HepG2 (cell line): Measurements from ENCODE around the gene EFNA4. TPM values are rescaled to one million over a fixed set of nuclear protein-coding genes. Genes with fewer than 3 reads are reported as not detected.

ENCODE experiments used
- CHCHD3 ChIP-seq: sonication (generic); formaldehyde crosslinking; IDR thresholded peaks from 2 replicates; pipeline ENCODE4 v1.8.0; 2022; ENCODE audit warnings: mild to moderate bottlenecking, missing genetic modification reagents, moderate library complexity
- CREM ChIP-seq, 2 experiments: sonication (generic) in 1 of 2; formaldehyde crosslinking in 1 of 2; IDR thresholded peaks; 2 replicates each; pipeline versions ENCODE4 v1.4.0 to v1.6.1; 2016 to 2020; ENCODE audit warnings: antibody characterized with exemption in 1 of 2, mild to moderate bottlenecking in 1 of 2, missing genetic modification reagents in 1 of 2
- ESRRA ChIP-seq: sonication (generic); formaldehyde crosslinking; IDR thresholded peaks from 2 replicates; pipeline ENCODE4 v1.5.1; 2020; ENCODE audit warnings: mild to moderate bottlenecking, low read depth, missing genetic modification reagents
- EZH2 ChIP-seq: conservative IDR thresholded peaks from 2 replicates; pipeline ENCODE4 v1.6.1; 2012; ENCODE audit warnings: mild to moderate bottlenecking, low read depth, low read length, moderate library complexity
- HIVEP1 ChIP-seq: sonication (generic); formaldehyde crosslinking; IDR thresholded peaks from 2 replicates; pipeline ENCODE4 v1.4.0; 2020; ENCODE audit warnings: mild to moderate bottlenecking, missing genetic modification reagents
- NKX3-1 ChIP-seq: sonication (generic); formaldehyde crosslinking; IDR thresholded peaks from 2 replicates; pipeline ENCODE4 v1.5.0; 2020; ENCODE audit warnings: missing genetic modification reagents
- NONO ChIP-seq, 2 experiments: fragments of 450-650 bp in 1 of 2; sonication (generic) in 1 of 2; formaldehyde crosslinking in 1 of 2; IDR thresholded peaks in 1 of 2; conservative IDR thresholded peaks in 1 of 2; 2 replicates each; pipeline versions ENCODE4 v1.6.1 to v1.8.0; 2017 to 2022; ENCODE audit warnings: mild to moderate bottlenecking in 1 of 2, missing genetic modification reagents in 1 of 2, moderate library complexity in 1 of 2
- REPIN1 ChIP-seq: sonication (generic); formaldehyde crosslinking; IDR thresholded peaks from 2 replicates; pipeline ENCODE4 v1.8.0; 2022; ENCODE audit warnings: missing genetic modification reagents, low read depth, mild to moderate bottlenecking, borderline replicate concordance
- YEATS4 ChIP-seq: sonication (generic); formaldehyde crosslinking; IDR thresholded peaks from 2 replicates; pipeline ENCODE4 v1.4.0; 2020; ENCODE audit warnings: missing genetic modification reagents, borderline replicate concordance
- ZMYM4 ChIP-seq: sonication (generic); formaldehyde crosslinking; IDR thresholded peaks from 2 replicates; pipeline ENCODE4 v1.8.1; 2023; ENCODE audit warnings: mild to moderate bottlenecking, missing genetic modification reagents
- ZNF563 ChIP-seq: sonication (generic); formaldehyde crosslinking; IDR thresholded peaks from 2 replicates; pipeline ENCODE4 v1.8.0; 2022; ENCODE audit warnings: mild to moderate bottlenecking, moderate library complexity, missing genetic modification reagents
- ZNF83 ChIP-seq: sonication (generic); formaldehyde crosslinking; IDR thresholded peaks from 2 replicates; pipeline ENCODE4 v1.4.0; 2020; ENCODE audit warnings: missing genetic modification reagents, mild to moderate bottlenecking, borderline replicate concordance
- polyA plus RNA-seq, 8 experiments: library from polyadenylated mRNA; depleted of rRNA in 3 of 8; stranded (reverse) in 7 of 8; unstranded in 1 of 8; fragments of >200 nt; fragmentation: Illumina TruSeq in 4 of 8; extraction: Trizol in 4 of 8; gene quantifications; 2 replicates each; pipeline versions ENCODE4 v1.2.1 to v1.2.3, GENCODE V29; 2011 to 2016; ENCODE audit warnings: low read depth in 4 of 8, missing spikeins in 1 of 8, mixed read lengths in 1 of 8; ENCODE audit not compliant: insufficient read depth in 1 of 8
- total RNA-seq, 5 experiments: library from RNA; depleted of rRNA; stranded (reverse); fragments of >200 nt; fragmentation: Illumina TruSeq; extraction: Trizol; gene quantifications; 2 replicates each; pipeline ENCODE4 v1.2.3, GENCODE V29; 2016; ENCODE audit warnings: low read depth in 1 of 5
- TF ChIP-seq, protein P1 (sequence below): sonication (generic); formaldehyde crosslinking; IDR thresholded peaks from 2 replicates; pipeline ENCODE4 v1.4.0; 2020; ENCODE audit warnings: mild to moderate bottlenecking, low read depth, missing genetic modification reagents
- TF ChIP-seq, protein P2 (sequence below): fragments of 450-650 bp; IDR thresholded peaks from 2 replicates; pipeline ENCODE4 v1.6.1; 2016
- TF ChIP-seq, protein P3 (sequence below): sonication (generic); formaldehyde crosslinking; IDR thresholded peaks from 2 replicates; pipeline ENCODE4 v1.5.1; 2020; ENCODE audit warnings: mild to moderate bottlenecking, missing genetic modification reagents
- TF ChIP-seq, protein P4 (sequence below): sonication (generic); formaldehyde crosslinking; conservative IDR thresholded peaks from 2 replicates; pipeline ENCODE4 v1.4.0; 2020; ENCODE audit warnings: mild to moderate bottlenecking, missing genetic modification reagents, moderate library complexity
- TF ChIP-seq, protein P5 (sequence below): sonication (generic); formaldehyde crosslinking; IDR thresholded peaks from 2 replicates; pipeline ENCODE4 v1.4.0; 2020; ENCODE audit warnings: low read depth, mild to moderate bottlenecking, missing genetic modification reagents

EFNA4 gene
- total and polyA plus RNA-seq, 2 of the 13 experiments (the other 11 are each of a cell fraction or from before 2014, with no cell fraction given): 12.0 to 17.2 TPM

DNA sequence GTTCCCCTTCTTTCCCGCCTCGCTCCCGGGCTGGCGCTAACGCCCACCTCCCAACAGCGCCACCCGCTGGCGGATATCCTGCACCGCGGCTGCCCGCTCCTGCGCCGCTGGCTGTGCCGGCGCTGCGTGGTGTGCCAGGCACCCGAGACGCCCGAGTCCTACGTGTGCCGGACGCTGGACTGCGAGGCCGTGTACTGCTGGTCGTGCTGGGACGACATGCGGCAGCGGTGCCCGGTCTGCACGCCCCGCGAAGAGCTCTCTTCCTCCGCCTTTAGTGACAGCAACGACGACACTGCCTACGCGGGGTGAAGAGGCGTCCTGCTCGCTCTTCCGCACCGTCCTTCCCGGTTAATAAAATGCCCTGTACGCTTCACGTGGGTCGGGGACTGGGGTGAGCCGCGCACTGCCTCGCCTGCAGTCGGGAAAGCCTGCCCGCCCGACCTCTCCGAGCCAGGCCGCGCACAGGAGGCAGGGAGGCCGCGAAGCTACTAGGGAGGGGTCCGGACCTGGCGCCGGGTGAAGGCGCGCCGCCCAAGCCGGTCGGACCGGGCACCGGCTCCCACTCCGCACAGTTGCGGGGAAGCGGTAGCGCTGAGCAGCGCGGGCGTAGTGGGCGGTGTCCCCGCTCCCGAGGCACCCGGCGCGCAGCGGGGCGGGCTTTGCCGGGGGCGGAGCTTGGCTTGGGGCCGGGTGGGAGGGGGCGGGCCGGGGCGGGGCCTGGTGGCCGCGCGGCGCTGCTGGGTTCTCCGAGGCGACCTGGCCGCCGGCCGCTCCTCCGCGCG, 12.8 kb upstream of the EFNA4 start, which contains the start of gene ADAM15 (continued):
- TF ChIP-seq, protein P1, sequence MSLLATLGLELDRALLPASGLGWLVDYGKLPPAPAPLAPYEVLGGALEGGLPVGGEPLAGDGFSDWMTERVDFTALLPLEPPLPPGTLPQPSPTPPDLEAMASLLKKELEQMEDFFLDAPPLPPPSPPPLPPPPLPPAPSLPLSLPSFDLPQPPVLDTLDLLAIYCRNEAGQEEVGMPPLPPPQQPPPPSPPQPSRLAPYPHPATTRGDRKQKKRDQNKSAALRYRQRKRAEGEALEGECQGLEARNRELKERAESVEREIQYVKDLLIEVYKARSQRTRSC (CRISPR knock-in tag): peak; percentile 73; the same call in 1 of the 2 replicates
- TF ChIP-seq, protein P2, sequence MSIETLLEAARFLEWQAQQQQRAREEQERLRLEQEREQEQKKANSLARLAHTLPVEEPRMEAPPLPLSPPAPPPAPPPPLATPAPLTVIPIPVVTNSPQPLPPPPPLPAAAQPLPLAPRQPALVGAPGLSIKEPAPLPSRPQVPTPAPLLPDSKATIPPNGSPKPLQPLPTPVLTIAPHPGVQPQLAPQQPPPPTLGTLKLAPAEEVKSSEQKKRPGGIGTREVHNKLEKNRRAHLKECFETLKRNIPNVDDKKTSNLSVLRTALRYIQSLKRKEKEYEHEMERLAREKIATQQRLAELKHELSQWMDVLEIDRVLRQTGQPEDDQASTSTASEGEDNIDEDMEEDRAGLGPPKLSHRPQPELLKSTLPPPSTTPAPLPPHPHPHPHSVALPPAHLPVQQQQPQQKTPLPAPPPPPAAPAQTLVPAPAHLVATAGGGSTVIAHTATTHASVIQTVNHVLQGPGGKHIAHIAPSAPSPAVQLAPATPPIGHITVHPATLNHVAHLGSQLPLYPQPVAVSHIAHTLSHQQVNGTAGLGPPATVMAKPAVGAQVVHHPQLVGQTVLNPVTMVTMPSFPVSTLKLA: no peak
- TF ChIP-seq REPIN1 (CRISPR knock-in tag) (no peak), NKX3-1 (CRISPR knock-in tag) (no peak), EZH2 (no peak), ZNF83 (CRISPR knock-in tag) (peak; percentile 75; the same call in 1 of the 2 replicates), YEATS4 (peak; percentile 83), CREM (IDR thresholded peaks at IDR 0.05) (no peak), CREM (CRISPR knock-in tag; IDR thresholded peaks at IDR 0.05) (no peak), ESRRA (CRISPR knock-in tag) (peak; percentile 53; the same call in 1 of the 2 replicates), ZNF563 (CRISPR knock-in tag) (peak; percentile 94), CHCHD3 (no peak), NONO (IDR thresholded peaks at IDR 0.05) (no peak), NONO (CRISPR knock-in tag; conservative IDR thresholded peaks at IDR 0.05) (peak; percentile 77), HIVEP1 (peak; percentile 45; the same call in 1 of the 2 replicates), ZMYM4 (CRISPR knock-in tag) (peak; percentile 61; the same call in 1 of the 2 replicates)
- TF ChIP-seq, protein P3, sequence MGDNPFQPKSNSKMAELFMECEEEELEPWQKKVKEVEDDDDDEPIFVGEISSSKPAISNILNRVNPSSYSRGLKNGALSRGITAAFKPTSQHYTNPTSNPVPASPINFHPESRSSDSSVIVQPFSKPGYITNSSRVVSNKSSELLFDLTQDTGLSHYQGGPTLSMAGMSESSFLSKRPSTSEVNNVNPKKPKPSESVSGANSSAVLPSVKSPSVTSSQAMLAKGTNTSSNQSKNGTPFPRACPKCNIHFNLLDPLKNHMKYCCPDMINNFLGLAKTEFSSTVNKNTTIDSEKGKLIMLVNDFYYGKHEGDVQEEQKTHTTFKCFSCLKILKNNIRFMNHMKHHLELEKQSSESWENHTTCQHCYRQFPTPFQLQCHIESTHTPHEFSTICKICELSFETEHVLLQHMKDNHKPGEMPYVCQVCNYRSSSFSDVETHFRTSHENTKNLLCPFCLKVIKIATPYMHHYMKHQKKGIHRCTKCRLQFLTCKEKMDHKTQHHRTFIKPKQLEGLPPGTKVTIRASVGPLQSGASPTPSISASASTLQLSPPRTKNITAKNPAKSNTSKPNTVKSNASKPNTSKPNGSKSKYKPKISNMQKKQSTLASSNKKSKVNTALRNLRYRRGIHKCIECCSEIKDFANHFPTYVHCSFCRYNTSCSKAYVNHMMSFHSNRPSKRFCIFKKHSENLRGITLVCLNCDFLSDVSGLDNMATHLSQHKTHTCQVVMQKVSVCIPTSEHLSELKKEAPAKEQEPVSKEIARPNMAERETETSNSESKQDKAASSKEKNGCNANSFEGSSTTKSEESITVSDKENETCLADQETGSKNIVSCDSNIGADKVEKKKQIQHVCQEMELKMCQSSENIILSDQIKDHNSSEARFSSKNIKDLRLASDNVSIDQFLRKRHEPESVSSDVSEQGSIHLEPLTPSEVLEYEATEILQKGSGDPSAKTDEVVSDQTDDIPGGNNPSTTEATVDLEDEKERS (CRISPR knock-in tag): peak; percentile 21; the same call in 1 of the 2 replicates
- TF ChIP-seq, protein P4, sequence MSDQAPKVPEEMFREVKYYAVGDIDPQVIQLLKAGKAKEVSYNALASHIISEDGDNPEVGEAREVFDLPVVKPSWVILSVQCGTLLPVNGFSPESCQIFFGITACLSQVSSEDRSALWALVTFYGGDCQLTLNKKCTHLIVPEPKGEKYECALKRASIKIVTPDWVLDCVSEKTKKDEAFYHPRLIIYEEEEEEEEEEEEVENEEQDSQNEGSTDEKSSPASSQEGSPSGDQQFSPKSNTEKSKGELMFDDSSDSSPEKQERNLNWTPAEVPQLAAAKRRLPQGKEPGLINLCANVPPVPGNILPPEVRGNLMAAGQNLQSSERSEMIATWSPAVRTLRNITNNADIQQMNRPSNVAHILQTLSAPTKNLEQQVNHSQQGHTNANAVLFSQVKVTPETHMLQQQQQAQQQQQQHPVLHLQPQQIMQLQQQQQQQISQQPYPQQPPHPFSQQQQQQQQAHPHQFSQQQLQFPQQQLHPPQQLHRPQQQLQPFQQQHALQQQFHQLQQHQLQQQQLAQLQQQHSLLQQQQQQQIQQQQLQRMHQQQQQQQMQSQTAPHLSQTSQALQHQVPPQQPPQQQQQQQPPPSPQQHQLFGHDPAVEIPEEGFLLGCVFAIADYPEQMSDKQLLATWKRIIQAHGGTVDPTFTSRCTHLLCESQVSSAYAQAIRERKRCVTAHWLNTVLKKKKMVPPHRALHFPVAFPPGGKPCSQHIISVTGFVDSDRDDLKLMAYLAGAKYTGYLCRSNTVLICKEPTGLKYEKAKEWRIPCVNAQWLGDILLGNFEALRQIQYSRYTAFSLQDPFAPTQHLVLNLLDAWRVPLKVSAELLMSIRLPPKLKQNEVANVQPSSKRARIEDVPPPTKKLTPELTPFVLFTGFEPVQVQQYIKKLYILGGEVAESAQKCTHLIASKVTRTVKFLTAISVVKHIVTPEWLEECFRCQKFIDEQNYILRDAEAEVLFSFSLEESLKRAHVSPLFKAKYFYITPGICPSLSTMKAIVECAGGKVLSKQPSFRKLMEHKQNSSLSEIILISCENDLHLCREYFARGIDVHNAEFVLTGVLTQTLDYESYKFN (CRISPR knock-in tag): peak; percentile 42; the same call in 1 of the 2 replicates
- TF ChIP-seq, protein P5, sequence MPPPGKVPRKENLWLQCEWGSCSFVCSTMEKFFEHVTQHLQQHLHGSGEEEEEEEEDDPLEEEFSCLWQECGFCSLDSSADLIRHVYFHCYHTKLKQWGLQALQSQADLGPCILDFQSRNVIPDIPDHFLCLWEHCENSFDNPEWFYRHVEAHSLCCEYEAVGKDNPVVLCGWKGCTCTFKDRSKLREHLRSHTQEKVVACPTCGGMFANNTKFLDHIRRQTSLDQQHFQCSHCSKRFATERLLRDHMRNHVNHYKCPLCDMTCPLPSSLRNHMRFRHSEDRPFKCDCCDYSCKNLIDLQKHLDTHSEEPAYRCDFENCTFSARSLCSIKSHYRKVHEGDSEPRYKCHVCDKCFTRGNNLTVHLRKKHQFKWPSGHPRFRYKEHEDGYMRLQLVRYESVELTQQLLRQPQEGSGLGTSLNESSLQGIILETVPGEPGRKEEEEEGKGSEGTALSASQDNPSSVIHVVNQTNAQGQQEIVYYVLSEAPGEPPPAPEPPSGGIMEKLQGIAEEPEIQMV: peak; percentile 92
